HT1080 (cell line): Measurements from ENCODE around the gene ADAM12. TPM values are rescaled to one million over a fixed set of nuclear protein-coding genes. Genes with fewer than 3 reads are reported as not detected.

Source experiments
- DNase-seq: peaks from one replicate; pipeline ENCODE4 v3.0.0-alpha.2; 2015; ENCODE audit warnings: low read depth
- total RNA-seq: library from RNA; depleted of rRNA; stranded (reverse); fragments of >200 nt; shearing (Covaris generic); gene quantifications from 2 replicates; pipeline ENCODE4 v1.2.3, GENCODE V29; 2014

ADAM12 gene
- total RNA-seq, 1 experiment from 2014 or later: 0.50 TPM

DNA sequence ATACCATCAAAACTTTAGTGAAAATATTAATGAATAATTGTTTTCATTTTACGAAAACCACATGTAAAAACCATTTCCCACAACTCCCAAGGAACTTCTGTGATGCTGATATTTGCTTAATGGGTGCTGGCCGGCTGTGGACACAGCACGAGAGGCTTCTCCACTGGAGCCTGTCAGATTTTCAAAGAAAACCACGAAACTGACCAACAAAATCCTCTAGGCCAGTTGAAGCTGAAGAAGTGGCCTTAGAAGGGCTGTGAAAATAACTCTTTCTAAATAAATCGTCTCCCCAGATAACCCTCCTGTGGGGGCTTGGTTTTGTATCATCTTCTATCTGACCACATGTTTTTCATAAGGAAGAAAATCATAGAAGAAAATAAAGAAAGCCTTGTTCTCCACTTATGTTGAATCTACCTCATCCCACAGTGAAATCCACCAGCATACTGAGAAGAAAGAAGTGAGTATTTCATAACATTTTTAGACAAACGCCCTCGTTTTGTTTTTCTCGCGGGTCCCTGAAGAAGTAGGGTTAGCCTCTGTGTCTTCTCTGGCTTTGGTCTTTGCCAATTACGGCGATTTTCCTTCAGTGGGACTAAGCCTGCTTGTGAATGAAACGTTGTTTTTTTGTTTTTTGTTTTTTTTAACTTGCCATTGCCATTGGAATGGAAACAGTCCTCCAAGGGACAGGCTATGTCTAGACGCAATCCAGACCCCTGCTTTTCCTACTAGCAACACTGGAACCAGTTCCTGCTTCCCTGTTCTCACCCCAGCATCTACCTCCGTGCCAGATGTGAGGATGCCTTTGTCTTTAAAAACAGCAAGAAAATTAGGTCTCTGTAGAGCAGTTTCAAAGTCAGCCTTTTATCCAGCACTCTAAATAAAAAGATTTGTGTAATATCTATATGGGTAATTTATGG lies 123.9 kb downstream of the ADAM12 start:
- no peak for DNase-seq

DNA sequence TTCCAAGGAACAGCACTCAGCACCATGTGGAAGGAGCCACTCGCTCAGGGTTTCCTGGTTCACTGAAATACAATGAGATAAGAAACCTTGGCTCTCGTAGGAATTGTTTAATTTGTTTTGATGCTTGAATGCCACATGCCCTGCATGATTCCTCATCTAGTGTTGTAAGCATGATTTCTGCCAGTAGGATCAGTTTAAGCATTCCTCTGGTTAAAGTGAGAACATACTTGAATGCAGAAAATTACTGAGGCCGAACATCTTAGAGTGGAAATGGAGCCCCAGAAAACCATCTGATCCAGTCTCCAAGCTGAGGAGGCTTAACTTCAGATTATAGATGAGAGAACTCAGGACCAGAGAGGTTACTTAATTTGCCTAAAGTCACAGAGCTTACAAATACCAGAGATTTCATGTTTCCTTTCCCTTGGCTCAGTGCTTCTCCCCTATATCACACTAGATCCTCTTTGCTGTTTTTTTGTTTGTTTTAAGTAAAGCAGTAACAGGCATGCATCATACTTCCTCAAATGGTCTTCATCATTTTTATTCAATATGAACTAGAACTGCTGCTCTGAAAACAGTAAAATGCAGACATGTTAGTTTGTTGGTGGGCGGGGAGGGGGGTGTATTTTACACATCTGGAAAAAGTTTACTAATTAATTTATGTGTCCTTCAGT lies 125.1 kb downstream of the ADAM12 start:
- DNase-seq: no peak

DNA sequence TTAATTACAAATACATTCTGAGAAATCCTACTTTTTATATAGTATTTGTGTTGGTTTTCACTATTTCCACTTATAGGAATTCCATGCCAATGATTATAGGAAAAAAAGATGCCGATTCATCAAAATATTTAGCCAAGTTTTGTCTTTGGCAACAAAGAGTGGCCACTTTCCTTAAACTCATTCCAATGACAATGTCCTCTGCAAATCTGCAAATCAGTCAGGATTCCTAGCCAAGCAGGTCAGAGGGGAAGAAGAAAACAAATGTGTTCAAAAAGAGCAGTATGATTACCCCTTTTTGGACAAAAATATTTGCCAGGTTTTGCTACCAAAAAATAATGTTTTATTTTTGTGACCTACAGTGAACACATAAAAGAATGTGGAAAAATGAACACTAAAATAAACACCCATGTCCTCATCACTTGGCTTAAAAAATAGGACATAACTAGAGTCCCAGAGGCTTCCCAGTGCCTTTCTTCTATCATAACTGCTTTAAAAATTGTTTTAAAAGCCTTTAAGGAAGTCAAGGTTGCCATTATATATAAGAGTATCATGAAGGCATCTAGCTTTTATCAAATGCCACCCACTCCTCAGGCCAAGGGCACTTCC lies 125.9 kb downstream of the ADAM12 start:
- no peak for DNase-seq

DNA sequence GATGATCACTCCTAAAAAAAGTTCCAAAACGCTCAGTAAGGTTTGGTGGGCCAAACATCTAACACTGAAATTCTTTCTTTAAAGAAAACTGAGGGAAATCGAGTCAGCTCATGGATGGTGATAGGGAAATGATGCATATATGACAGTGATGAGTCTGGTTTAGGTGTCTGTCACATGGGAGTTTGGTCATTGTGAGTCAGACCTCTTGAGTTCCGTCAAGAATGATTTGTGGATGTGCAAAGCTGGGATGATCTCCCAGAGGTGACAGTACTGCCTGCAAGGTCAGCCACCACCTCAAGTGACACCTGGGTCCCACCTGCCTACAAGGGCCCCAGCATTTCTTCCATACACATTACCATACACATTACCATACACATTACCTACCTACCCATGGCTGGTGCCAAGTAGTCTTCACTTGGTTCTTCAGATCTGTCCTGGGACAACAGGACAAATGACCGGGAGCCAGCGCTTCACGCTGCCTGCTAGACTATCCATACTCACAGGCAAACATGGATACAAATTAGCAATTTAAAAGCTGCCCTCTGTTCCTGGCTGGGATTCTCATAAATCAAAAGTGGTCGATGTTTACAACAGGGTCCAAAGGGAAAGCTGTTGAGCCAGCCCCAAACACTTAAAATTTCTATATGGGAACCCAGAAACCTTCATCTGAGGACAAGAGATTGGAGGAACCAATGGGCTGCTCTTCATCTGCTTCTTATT lies 128.4 kb downstream of the ADAM12 start:
- no peak for DNase-seq

DNA sequence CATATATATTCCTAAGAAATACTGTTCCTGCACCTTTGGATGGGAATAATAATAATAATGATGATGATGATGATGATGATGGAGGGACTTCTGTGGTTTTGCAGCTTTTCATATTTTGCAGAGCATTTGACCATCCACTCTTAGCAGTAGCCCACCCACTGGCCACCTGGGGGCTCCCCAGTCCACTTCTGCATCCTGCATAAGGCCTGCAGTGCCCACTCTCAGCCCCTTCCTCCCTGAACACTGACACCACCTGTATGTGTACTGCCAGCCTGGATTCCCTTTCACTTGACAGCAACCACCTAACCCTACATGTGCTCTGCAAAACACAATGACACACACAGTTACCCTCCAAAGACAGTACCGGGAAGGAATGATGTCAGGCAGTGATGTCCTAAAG lies 131.4 kb downstream of the ADAM12 start:
- DNase-seq: no peak

DNA sequence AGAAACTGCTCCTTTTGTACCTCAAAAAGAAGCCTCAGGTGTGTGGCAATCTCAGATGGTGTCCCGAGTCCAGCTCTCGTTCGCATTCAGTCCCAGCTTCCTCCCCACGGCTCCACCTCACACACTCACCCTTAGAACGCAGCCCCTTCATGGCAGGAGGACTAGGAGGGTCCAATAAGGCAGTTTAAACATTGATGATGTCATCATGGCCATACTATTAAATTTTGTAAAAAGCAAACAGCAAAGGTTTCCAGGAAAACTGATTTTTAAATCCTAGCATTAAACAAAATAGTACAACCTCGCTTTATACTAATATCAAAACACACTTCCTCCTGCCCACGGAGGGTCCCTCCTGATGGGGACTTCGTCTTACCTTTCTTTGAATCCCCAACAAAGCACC lies 133.0 kb downstream of the ADAM12 start:
- no peak for DNase-seq

DNA sequence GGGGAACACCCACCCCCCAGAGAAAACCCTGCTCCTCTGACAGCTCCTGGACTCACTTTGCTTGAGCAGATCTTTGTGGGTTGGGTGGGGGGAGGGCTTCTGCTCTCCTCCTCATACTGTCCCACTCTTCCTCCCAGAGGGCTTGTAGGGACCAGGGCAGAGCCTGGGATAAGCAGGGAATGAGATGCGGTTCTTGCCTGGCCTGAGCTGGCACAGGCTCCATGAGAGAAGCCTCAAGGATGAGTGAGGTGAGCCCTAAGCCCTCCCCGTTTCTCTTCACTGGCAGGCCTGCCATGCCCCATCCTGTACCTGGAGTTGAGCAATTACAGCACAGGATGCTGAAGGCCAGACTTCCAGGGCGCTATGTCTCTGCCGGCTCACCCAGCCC lies 134.7 kb downstream of the ADAM12 start:
- DNase-seq: no peak

DNA sequence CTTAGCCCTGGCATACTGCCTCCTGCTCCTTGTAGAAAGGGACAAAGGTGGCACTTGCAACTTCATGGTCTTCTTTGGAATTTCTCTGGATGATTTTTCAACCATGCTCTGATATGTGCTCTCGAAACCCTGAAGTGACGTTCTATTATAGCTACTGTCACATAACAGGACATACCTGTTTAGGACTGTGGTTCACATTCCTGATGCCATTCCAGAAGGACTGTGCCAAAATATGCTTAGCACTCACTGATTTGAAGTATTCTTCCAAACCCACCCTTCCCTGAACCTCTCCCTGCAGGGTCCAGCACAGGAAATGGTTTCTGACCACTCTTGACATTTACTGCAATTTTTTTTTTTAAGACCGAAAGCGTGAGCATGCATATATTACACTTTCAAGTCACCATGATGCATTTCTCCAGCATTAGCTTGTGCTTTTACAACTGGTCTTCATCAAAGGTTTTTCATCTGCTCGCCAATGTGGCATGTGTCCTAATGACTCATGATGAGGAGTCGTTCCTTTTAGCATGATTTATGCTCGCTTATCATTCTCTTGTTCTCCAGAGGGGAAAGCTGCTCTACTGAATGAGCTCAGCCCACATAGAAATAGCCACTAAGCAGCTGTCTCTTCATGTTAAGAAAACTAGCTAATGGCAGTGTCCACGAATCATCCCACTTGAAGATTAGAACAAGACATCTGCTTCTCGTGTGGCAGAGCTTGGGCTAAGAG lies 135.2 kb downstream of the ADAM12 start:
- DNase-seq: peak; percentile 97

DNA sequence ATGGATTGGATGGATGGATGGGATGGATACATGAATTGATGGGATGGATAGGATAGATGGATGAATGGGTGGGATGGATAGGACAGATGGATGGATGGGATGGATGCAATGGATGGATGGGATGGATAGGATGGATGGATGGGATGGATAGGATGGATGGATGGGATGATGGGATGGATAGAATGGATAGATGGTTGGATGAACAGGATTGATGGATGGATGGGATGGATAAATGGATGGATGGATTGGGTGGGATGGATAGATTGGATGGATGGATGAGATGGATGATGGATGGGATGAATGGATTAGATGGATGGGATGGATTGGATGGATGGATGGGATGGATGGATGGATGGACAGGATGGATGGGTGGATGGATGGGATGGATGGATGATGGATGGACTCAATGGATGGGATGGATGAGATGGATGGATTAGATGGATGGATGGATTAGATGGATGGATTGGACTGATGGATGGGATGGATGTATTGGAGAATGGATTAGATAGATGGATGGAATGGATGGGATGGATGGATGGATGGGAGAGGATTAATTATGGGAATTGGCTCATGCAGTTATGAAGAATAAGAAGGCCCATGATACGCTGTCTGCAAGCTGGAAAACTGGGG lies 136.4 kb downstream of the ADAM12 start:
- DNase-seq: no peak

DNA sequence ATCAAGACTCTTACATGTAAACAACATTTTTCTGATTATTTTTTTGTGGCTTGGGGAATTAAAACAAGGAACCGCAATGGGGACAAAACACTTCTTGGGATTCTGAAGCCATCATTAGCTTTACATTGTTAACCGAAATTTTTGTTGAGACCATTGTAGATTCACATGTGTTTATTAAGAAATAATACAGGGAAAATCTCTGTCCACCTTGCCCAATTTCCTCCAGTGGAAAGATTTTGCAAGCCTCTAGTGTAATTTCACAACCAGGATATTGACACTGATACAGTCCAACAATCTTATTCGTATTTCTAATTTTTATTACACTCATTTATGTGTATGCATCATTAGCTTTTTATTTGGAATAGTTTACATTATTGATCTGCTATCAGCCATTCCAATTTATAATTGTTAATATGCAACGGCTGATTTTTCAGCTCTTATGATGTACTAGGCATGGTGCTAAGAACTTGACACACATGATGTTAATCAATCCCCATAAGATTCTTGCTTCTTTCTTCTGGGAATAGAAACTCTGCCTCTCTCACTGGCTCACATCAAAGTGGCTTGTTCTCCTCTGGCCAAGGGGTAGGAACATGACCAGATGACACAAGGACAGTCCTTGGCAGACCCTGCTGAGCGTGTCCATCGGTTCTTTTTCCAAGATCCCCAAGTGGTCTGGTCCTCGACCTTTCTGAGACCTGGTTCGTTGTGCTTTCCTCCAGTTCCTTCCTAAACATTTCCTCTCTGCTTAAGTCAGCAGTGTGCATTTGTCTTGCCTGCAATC lies 137.6 kb downstream of the ADAM12 start:
- no peak for DNase-seq

DNA sequence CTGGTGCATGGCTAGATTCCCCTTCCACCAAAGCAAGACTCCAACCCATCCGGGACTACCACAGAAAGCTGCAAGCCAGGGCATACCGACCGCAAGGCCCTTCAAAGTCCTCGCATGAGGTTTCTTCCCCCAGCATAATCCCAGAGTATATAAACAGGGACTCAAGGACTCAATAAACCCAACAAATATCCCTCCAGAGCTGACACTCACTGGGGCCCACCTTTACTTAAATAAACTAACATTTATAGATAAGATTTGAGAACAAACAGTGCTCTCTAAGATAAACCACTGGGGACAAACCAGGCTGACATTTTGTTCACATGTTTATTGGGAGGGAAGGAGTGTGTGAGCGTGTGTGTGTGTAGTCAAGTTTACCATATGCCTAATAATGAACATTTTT lies 138.2 kb downstream of the ADAM12 start:
- DNase-seq: no peak

DNA sequence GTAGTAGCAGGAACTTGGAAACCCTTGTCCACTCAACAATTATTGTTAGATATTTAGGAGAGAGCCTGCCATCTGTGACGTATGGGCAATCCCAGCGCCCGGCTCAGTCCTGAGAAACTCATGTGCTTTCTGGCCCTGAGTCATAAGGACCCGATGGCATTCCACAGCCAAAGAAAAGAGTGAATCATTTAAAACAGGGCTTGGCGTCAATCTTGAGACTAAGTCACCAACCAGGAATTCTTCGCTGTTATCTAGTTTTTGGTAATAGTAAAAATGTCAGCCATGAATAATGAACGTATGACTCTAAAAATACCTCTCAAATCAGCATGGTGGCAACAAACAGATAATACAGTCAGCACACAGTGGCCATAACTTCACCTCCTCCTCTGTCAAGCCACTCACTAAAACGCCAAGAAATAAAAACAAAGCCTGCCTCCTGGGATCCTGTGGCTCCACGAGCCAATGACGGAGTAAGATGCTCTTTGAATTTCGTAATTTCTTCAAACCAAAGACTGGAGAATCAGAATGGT lies 140.8 kb downstream of the ADAM12 start:
- peak; percentile 97 for DNase-seq

DNA sequence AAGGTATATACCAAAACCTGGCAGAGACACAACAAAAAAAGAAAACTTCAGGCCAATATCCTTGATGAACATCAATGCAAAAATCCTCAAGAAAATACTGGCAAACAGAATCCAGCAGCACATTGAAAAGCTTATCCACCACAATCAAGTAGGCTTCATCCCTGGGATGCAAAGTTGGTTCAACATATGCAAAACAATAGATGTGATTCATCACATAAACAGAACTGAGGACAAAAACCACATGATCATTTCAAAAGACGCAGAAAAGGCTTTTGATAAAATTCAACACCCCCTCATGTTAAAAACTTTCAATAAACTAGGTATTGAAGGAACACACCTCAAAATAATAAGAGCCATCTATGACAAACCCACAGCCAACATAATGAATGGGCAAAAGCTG lies 141.9 kb downstream of the ADAM12 start:
- DNase-seq: peak; percentile 39

DNA sequence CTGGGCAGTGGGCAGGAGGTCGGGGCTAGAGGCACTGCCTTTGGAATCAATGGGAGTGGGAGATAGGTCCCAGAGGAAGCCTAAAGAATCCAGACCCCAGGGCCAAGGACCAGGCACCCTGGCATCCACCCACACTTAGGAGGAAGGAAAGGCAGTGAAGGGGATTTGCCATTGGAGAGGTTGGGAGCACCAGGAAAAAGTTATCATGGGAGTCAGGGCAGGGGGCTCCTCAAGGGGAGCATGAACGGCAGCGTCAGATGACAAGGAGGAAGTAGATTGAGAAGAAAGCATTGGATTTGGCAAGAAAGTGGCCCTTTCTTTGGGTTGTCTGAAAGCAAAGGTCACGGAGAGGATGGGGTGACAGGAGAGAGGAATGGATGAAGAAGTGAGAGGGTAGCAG lies 142.8 kb downstream of the ADAM12 start:
- no peak for DNase-seq

DNA sequence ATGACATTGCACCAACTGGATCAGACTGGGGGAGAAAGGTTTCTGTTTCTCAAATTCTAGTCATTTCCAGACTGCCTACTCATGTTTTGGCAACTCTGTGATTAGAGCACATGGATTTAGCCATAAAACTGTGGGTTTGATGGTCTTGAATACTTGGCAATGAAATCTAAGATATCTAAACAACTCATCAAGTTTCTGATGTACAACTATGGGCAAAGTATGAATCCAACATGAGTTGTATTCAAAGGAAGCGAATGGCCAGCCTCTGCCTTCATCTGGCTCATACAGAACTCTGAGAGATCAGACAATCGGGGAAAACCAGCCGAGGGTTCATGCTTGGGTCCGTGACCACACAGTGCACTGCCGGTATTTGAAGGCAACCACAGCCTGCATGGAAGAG lies 144.3 kb downstream of the ADAM12 start:
- no peak for DNase-seq

DNA sequence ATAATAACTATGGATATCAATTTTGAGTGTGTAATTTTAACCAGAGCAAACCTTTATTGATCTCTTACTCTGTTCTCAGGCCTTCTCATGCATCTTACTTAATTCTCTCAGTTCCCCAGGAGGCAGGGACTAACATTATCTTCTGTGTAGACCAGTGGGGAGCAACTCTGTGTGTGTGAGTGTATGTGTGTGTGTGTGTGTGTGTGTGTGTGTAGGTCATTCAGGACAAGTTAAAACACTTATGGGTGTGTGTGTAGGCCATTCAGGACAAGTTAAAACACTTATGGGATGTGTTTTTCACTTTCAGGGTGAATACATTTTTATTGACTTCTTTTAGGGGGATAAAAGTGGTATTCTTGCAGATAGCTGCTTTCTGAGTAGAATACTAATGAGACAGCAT lies 145.0 kb downstream of the ADAM12 start:
- no peak for DNase-seq

DNA sequence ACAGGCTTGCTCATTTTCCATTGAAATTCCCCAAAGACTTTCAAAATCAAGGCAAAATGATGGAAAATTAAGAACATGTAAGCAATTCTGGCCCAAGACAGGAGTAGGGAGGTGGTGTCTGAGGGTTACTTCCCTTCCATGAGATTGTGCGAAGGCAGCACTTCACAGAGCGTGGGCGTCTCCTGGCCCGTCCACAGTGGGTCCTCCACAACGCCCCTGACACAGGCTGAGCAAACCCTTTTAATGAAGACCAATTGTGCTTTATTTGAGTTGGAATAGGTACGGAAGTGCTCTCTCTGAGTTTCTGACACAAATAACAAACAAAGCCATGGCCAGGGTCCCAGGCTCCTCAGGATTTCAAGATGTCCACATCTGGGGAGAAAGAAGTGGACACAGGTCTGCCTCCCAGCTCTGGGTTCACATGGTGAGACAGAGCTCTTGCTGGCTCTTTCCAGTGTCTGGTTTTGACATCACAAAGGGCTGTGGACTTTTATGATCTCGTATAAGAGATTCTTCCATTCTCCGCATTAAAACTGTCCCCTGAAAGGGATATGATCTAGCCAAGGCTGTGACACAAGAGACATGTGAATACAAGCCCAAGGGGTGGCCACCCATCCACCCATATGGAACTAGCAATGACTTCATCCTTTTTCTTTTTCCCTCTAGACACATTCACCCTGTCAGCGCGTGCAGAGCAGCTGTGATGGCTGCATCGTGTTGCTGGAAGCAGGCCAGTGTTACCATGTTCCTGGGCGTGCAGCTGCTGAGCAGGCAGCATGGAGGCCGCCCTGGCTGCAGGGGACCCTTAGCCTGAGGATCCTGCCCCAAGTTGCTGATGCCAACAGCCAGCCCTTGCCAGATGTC lies 145.6 kb downstream of the ADAM12 start:
- no peak for DNase-seq

DNA sequence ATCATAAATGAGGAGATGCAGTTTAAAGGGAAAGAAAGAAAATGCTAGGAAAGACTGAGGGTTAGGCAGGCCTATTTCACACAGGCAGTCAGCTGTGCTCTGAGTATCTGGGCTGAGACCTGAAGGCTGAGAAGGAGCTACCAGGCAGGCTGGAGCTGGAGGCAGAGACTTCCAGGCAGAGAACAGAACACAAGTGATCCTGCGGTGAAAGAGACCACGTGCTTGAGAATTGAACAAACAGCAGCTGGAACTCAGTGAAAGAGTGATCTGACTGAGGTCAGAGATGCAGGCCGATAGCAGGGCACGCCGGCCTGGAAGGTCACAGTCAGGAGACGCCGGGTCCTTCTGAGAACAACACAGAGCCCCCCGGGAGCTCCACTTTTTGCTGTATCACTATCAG lies 147.8 kb downstream of the ADAM12 start:
- no peak for DNase-seq

DNA sequence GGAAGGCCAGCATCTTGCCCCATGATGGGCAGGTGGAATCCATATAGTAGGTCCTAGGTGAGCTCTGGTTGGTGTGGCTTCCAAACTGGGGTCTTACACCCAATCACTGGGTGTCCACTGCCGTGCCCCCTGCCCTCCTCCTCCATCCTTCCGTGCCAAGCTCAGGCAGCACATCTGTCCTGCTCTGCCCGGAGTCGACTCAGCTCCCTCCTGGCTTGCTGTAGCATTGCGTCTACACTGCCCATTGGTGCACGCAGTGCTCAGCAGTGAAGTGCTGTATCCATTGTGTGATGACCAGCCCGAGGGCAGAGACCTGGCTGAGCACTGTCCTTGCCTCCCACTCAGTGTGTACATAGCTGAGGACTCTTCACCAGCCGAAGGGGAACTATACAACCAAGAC lies 148.4 kb downstream of the ADAM12 start:
- DNase-seq: no peak
